Measurements from ENCODE around the gene PBX3.

Gene PBX3

DNA sequence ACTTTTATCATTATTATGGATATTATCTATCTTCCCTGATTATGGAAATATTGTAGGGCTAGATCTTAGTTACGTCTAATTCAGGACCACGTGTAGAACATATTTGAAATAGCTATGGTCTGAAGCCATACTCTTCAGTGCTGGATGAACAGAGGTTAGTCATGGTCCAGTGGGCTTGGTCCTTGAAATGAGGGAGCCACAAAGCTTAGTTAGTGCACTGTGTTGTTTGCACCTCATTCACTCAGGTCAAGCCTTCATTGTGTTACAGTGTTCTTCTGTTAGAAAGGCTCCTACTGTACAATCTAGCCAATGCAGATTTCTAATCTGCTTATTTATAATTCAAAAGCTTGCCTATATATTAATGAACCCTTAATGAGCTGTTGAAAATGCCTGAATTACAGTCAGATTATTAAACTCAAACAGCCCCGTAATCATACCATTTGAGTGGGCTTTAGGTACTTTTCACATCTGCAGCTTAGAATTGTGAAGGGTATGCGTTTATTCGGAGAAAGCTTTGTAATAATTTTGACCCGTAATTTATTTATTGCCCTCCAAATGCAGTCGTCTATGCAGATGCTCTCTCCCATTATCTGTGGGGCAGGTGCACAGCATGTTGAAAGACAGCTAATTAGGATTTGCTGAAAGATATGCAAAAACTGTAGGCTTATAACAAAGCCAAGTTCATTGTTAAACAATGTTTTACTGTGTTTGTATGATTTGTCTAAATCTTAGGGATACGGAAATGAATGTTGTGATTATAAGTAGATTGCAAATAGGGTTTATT is 164.9 kb downstream of the PBX3 start:
- DNase-seq: no peak

DNA sequence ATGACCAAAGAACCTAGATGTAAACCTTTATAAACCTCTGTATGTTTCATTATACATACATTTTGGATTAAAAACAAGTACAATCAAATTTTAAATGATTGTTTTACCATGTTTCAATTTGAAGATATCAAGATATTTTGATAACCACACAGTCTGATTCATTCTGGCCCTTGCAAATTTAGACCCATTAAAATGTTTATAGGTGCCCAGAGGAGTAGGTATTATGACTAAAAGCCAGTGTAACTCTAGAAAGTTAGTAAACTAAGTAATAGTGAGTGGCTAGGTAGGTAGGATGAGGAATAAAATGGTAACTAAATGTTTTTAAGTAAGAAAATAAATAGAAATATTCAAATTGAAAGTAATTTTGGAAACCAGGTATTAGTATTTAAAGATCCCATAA is 165.5 kb downstream of the PBX3 start:
- no peak for DNase-seq

DNA sequence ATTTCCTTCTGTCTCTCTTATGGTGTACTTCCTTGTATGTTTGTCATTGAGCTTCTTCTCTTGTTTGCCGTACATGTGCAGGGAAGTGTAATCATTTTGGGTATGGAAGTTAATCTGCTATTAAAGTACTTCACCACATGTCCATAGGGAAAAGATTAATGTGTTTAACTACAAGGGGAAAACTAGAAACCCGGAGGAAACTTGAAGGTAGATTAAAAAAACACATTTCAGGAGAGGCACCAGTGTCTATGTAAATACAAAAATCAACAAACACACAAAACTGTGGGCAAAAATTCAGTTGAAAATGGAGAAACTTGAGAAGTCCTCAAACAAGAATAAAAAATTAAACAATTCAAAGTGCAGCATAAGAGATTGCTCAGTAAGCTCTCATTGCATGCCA is 166.4 kb downstream of the PBX3 start:
- no peak for DNase-seq

DNA sequence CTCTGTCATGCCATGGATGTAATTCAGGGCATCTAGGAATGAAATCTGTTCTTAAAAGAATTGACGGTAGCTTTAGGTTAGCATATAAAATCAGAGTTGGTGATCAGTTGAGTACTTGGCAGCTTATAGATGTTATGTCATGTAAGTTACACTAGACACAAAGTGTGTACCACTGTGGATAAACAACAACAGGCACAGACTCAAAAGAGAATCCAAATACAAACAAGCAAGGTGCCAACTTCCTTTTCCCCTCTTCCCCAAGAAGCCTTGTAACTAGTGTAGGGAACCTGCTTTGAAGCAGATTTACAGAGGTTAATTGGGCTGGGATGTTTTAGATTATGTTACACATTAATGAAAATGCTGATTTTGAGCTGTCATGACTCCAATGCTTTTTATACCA is 167.2 kb downstream of the PBX3 start:
- DNase-seq: no peak

DNA sequence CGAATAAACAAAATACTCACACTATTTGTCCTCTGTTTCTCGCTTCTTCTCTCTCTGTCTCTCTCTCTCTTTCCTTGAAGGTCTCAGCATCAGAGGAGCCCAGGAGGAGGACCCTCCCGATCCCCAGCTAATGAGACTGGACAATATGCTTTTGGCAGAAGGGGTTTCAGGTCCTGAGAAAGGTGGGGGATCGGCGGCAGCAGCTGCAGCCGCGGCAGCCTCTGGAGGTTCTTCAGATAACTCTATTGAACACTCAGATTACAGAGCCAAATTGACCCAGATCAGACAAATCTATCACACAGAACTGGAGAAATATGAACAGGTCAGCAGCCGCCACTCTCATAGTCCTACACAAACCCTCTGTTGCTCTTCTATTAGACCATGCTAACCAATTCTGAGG is 168.4 kb downstream of the PBX3 start:
- no peak for DNase-seq

DNA sequence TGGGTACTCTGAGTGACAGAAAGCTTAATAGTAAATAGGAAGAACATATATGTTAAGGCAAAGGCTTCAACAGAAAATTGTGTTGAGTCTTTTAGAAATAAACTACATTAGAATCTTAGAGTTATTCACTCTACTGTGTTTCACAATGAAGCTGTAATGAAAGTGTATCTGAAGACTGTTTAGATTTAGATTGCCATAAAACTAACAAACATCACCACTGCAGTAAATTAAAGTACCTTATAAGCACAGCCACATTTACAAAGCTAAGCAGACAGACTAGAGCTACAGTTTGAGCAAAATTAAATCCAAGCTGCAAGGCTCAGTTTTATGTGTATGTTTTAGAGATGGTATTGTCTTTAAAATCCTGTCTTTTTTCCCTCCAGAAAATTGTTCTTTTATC is 172.4 kb downstream of the PBX3 start:
- DNase-seq: no peak

DNA sequence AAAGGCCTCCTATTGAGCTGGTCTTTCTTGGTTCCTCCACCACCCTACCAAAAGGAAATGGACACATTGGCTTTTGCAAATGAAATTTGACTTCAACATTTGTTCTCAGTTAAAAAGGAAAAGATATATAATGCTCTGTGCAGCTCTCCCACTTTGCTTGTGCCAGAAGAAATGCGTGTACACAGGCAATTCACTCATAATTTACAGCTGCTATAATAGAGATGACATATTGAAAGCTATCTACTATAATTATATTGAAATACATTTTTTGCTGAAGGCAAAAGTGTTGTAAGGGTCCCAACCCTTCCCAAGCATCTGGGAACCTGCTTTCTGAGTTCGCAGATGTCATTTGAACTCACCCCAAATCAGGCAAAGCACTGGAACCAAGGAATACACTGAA is 173.2 kb downstream of the PBX3 start:
- DNase-seq: no peak

DNA sequence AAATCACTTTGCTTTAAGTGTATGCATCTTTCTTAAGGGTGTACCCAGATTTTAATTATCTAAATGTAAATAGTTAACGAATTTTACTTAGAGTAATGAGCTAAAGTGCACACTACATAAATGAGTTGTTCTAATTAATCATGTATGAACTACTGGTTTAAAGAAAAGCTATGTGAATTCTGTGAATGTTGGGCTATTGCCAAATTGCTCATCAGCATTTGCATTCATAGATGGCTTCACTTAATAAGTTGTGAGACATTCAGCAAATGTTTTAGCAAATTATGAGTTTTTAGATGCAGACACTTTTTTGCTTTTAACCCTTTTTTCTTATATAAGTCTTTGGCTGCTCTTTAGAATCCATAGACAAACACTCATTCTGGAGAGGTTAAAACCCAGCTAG is 175.7 kb downstream of the PBX3 start:
- no peak for DNase-seq

DNA sequence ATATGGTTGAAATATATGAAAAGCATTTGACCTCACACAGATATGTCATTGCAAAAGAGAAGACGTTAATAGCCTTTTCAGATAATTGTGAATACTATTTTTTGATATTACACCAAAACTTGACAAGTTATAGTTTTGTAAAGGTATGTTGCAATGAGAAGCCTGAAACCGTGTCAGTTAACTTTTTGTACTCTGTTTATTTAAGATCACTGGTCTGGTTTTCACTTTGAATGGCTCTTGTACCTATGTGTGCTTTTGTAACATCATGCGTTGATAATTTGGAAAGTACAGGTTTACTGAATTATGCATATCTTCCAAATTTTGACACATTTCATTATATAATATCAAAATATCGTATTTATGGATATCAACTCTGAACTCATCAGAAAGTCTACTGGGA is 177.2 kb downstream of the PBX3 start:
- DNase-seq: no peak

DNA sequence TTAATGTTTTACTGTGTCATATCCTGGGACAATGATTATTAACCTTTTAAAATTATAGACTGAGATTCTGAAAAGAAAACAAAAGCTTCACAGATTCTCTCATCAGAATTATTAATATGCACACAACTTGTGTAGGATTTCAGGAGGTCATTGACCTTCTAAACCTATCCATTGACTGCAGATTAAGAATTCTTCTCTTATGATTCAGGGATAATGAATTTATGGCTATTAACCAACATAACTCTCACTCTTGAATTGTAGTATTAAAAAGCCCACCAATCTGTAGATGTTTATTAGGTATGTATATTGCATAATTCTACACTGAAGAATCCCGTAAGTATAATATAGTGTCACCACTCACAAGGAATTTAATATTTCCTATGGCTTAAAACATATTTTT is 179.8 kb downstream of the PBX3 start:
- DNase-seq: no peak

DNA sequence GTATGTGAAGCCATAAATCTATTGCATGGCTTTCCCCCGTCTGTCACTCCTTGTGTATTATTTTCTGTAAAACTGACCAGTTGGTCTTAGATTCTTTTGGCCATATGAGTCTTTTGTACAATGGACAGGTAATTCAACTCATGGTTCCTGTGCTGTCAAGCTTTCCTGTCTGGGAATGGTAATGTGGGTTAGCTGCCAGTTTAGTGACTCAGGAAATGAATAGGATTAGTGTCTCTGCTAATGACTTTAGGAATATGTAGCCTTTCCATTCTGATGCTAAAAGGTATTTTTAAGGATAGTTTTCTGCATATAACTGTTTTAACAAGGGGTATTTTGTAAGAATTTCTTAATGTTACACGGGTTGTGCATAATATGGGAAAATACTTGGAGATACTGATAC is 182.7 kb downstream of the PBX3 start:
- no peak for DNase-seq

DNA sequence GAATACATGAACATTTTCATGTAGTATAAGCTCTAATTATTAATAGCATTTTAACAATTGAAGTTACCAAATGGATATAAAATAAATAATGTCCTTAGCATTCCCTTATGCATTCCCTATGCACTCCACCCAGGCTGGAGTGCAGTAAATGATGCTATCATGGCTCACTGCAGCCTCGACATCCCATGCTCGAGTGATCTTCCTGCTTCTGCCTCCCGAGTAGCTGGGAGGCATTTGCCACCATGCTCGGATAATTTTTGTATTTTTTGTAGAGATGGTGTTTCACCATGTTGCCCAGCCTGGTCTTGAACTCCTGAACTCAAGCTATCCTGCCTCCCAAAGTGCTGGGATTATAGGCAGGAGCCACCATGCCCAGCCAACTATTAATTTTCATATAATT is 184.0 kb downstream of the PBX3 start:
- no peak for DNase-seq

DNA sequence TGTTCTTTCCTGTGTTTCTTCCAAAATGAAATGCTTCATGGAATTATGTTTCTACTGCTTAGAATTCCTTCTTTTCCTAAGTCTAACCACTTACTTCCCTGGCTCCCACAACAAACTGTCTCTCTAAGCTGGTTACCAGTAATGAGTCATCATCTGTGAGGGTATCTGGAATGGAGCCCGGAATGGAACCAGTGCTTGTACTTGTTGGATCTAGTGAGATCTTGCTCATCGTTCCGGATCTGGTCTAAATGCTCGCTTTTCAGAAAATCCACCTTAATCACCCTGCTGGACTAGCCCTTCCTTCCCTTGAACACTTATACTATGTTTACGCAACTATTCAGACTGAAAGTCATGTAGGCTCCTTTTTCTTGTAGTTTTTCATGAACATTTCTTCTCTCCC is 184.8 kb downstream of the PBX3 start:
- DNase-seq: no peak

DNA sequence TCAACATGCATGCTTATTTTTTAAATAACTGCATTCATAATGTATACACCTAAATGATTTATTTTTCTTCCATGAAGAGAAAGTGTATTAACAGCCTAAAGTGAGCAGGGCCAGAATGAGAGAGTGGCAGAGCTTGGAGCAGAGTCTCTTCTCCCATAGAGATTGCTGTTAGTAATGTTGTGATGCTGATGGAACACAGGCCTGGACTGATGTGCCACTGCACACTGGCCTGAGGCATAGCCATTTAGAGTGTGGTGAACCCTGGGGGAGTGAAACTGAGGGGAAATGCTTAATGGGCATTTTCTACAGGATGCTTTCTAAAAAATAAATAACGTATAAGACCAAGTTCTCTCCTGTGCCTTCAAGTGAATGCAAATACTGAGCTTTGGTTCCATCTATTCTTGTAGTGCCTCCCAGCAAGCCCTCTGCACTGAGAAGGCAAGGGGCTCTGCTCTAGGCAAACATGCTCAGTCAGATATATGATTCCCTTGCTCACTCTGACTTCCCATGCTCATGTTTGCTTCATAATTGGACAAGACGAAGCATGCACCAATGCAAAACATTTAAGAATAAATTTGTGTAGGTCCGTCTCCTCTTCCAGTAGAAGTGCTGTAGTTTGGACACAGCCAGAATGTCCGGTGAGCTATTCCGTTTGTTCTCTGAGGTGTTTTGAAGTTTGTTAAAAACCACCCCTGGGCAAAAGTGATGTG is 185.7 kb downstream of the PBX3 start:
- no peak for DNase-seq

DNA sequence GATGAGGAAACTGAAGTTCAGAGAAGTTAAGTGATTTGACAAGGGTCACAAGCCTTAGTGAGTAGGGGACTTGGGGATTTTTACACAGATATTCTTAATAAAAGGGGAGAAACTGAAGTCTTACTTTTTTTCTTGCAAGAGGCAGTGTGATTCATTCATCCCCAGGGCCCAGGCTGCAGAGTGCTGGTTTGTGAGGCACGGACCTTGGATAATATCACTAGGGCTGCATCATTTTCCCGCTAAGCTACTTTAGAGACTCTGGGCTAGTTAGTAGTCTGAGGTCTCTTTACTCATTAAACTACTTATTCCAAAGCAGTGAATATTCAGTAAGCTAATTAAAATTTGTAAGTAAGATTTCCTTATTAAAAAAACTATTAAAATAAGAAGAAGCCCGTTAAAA is 195.0 kb downstream of the PBX3 start:
- DNase-seq: no peak

DNA sequence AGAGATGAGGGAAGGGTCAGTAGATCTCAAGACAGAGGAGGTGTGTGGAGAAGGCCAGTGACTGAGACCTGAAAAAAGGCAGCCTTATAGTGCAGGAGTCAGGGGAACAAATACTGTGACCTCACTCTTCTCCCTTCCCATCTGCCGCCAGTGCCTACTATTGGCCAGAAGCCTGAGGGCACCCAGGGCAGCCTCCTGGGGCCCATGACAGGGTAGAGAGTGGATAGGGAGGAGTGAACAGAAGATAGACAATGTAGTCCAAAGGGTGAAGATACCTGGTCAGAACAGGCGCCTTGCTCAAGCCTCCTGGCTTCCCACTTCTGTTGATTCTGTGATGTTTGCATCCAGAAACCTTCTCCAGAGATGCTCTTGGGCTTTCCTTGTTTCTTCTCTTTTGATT is 196.7 kb downstream of the PBX3 start:
- DNase-seq: no peak

DNA sequence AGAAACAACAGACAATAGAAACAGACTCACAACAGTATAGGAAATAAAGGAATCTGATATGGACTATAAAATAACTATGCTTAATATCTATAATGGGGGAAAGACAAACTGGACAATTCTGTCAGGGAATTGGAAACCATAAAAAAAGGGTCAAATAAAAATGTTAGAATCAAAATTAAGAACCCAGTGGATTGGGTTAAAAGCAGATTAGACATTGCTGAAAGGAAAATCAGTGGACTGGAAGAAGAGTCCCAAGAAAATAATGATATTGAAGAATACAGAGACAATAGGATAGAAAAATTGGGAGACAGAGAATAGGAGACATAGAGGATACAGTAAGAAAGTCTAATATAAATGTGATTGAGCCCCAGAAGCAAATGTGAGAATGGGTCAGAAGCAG is 199.2 kb downstream of the PBX3 start:
- no peak for DNase-seq

DNA sequence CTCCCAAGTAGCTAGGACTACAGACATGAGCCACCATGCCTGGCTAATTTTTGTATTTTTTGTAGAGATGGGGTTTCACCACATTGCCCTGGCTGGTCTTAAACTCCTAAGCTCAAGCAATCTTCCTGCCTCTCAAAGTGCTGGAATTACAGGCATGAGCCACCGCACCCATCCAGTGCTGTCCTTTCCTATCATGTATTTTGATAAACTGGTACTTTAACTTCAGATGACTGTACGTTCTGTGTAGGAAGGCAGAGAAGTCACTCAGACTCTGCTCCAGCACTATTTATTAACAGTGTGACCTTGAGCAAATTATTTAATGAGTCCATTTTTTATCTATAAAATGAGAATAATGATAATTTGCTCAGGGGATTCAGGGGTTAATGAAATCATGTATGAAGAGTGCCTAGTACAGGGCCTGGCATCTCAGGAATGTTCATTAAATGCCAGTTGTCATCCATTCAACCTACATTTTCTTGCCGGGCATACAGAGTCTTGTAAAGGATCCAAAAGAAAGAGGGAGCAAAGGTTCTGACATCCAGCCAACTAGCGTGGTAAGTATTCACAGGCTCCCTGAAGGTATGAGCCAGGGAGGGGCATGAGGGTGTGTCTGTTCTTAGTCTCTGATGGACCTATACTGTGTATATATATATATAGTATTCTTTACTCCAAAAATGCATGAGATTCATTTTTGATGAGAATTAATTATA is 201.9 kb downstream of the PBX3 start:
- no peak for DNase-seq

DNA sequence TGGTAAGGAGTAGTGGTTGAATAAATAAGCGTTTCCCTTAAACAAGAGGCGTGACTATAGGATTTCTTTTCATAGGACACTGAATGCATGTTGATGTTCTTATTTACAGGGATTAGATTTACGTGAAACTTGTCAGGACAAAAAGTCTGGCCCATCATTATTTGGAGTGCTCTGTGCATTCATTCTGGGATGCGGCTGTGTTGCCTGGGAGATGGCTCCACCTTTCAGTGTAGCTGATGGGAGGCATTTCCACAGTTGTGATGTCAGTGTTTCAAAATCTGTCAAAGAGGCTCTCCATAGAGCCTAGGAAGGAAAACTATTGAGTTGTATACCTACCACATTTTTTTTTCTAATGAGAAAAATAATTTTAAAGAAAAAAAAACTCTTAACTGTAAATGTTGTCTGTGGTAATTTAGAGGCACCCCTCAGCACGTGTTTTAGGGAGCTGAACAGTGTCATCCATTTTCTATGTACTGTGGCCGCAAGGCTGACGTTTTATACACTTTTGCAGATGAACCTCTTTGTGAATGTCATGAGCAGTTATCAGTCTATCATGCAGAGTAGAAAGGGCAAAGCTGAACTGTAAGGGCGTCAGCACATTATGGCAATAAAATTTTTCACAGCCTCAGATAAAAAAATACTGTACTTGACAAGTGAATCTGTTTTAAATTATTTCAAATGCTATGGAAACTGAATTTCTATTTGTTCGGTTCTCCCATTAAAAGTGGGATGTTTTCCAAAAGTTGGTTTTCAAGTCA is 202.7 kb downstream of the PBX3 start:
- no peak for DNase-seq

DNA sequence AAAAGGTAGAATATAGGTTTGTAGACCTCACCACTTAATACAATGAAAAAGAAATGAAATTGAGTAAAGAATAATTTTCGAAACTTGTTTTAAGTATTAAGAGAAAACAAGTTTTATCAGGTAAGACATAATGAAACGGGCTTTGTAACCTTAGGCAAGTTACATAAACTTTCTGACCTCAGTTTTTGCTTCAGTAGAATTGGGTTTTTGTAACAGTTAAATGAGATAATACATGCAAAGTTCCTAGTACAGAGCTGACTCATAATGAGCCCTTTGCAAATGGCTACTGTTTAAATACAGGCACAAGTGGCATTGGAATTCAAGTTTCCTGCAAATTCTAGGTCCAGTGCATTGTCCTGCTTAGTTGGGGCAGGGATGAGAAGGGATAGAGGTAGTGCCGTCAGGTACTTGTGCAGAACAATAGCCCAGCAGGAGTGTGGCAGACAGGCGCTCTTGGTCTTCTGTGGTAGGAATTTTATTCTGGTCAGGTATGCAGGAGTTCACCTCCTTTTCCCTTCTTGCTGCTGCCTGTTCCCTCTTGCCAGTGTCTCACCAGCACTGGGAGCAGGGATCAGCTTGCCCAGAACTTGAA is 203.8 kb downstream of the PBX3 start:
- no peak for DNase-seq

DNA sequence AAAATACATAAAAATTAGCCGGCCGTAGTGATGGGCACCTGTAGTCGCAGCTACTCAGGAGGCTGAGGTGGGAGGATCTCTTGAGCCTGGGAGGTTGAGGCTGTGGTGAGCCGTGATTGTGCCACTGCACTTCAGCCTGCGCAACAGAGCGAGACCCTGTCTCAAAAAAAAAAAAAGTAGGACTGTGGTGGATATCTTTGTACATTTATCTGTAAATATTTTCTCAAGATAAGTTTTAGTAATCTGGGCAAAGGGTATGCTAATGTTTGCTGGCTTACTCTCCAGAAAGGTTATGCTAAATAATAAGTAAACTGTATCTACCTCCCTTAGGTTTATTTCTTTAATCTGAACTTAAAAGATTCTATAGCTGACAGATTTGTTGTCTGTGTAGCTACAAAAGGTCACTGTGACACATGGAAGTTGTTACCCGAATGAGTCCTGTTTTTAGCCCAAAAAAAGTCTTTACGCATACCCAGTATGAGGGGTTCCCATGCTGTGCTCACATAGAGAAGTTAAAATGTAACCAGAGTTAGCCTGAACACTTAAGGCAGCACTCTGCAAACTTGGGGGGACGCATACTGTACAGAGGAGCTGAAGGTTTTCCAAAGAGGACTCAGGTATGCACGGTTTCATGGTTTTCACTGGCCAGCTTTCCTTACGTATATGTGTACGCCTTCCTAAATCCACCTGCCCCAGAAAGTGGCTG is 206.3 kb downstream of the PBX3 start:
- no peak for DNase-seq

DNA sequence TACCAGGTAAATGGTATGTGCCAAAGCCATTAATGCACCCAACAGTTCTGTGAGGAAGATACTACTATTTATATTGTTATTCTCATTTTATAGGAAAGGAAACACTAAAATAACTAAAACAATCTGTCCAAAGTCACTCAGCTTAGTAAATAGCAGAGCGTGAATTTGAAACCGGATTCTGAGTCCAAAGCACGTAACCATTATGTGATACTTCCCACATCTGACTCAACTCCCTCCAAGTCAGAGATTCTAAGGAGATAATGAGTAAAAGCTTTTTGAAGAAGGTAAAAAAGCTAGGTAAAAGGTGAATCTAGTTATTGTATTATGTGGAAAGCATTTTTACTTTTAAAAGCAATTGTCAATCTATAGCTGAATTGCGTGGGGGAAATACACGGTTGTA is 208.9 kb downstream of the PBX3 start:
- DNase-seq: no peak
